ENCODE data around the gene TIAM2.

Gene TIAM2

GRCh38 chr6:155245193-155245592, 250.1 kb downstream of the TIAM2 start:
- no peak for DNase-seq

- no peak for DNase-seq
These were observed 250.7 kb downstream of the TIAM2 start for GRCh38 chr6:155245831-155246230.

GRCh38 chr6:155246825-155247224, 251.7 kb downstream of the TIAM2 start:
- DNase-seq, result no peak

GRCh38 chr6:155247618-155248007, 252.5 kb downstream of the TIAM2 start:
- peak; percentile 80 for DNase-seq

GRCh38 chr6:155248008-155249001, 253.2 kb downstream of the TIAM2 start:
- DNase-seq, result peak; percentile 74

- DNase-seq, result no peak
These were observed 255.7 kb downstream of the TIAM2 start for GRCh38 chr6:155250701-155251381.

- DNase-seq, result no peak
These were observed 257.5 kb downstream of the TIAM2 start for GRCh38 chr6:155252581-155252980.

- no peak for DNase-seq
These were observed 258.2 kb downstream of the TIAM2 start for GRCh38 chr6:155253337-155253736.

GRCh38 chr6:155254139-155254538, 259.0 kb downstream of the TIAM2 start:
- no peak for DNase-seq

GRCh38 chr6:155256122-155256795, 261.1 kb downstream of the TIAM2 start:
- DNase-seq, result no peak

GRCh38 chr6:155257796-155258195, 262.7 kb downstream of the TIAM2 start:
- no peak for DNase-seq

- no peak for DNase-seq
These were observed 264.1 kb downstream of the TIAM2 start for GRCh38 chr6:155259204-155259603.

- no peak for DNase-seq
These were observed 264.8 kb downstream of the TIAM2 start for GRCh38 chr6:155259897-155260296.

GRCh38 chr6:155260686-155261085, 265.6 kb downstream of the TIAM2 start:
- no peak for DNase-seq

- DNase-seq, result no peak
These were observed 266.2 kb downstream of the TIAM2 start for GRCh38 chr6:155261111-155261900.

- no peak for DNase-seq
These were observed 267.5 kb downstream of the TIAM2 start for GRCh38 chr6:155262655-155263054.

- DNase-seq, result no peak
These were observed 268.4 kb downstream of the TIAM2 start, which contains the start of gene CLDN20 for GRCh38 chr6:155263373-155264063. TSS of gene CLDN20 (plus strand) at chr6:155264013. CDS start at chr6:155275720, 11,707 bp downstream.

- DNase-seq, result peak; percentile 24
These were observed 269.7 kb downstream of the TIAM2 start for GRCh38 chr6:155264693-155265320.

- DNase-seq, result peak; percentile 22
These were observed 270.9 kb downstream of the TIAM2 start for GRCh38 chr6:155265843-155266535.

GRCh38 chr6:155267411-155267810, 272.3 kb downstream of the TIAM2 start:
- DNase-seq, result no peak
